ENCODE results near the gene TMEM245.

The TMEM245 gene

GRCh38 chr9:109119439-109120203 is at the start of gene TMEM245:
TSS of gene TMEM245 (minus strand) at chr9:109119947. CDS start at chr9:109119913, 34 bp downstream.
- peak; percentile 91 for DNase-seq (ENCODE audit: low read depth, low spot score)

- DNase-seq (ENCODE audit: low read depth, low spot score), result no peak
These were observed 48.4 kb upstream of the TMEM245 start for GRCh38 chr9:109168170-109168569.

- no peak for DNase-seq (ENCODE audit: low read depth, low spot score)
These were observed 48.0 kb upstream of the TMEM245 start for GRCh38 chr9:109167716-109168115.

GRCh38 chr9:109166771-109167601 is 47.2 kb upstream of the TMEM245 start, which contains the start of gene FRRS1L:
TSS of gene FRRS1L (minus strand) at chr9:109167249. CDS start at chr9:109167138, 111 bp downstream.
- DNase-seq (ENCODE audit: low read depth, low spot score), result no peak

GRCh38 chr9:109166171-109166770 is 46.5 kb upstream of the TMEM245 start:
- no peak for DNase-seq (ENCODE audit: low read depth, low spot score)

- DNase-seq (ENCODE audit: low read depth, low spot score), result no peak
These were observed 44.3 kb upstream of the TMEM245 start for GRCh38 chr9:109164042-109164441.

GRCh38 chr9:109163194-109163593 is 43.4 kb upstream of the TMEM245 start:
- no peak for DNase-seq (ENCODE audit: low read depth, low spot score)

- DNase-seq (ENCODE audit: low read depth, low spot score), result no peak
These were observed 42.9 kb upstream of the TMEM245 start for GRCh38 chr9:109162677-109163076.

GRCh38 chr9:109161471-109161870 is 41.7 kb upstream of the TMEM245 start:
- no peak for DNase-seq (ENCODE audit: low read depth, low spot score)

GRCh38 chr9:109159583-109159982 is 39.8 kb upstream of the TMEM245 start:
- DNase-seq (ENCODE audit: low read depth, low spot score), result no peak

GRCh38 chr9:109158651-109159050 is 38.9 kb upstream of the TMEM245 start:
- DNase-seq (ENCODE audit: low read depth, low spot score), result no peak

GRCh38 chr9:109156708-109157107 is 37.0 kb upstream of the TMEM245 start:
- DNase-seq (ENCODE audit: low read depth, low spot score), result no peak

- no peak for DNase-seq (ENCODE audit: low read depth, low spot score)
These were observed 31.3 kb upstream of the TMEM245 start for GRCh38 chr9:109150925-109151545.

- no peak for DNase-seq (ENCODE audit: low read depth, low spot score)
These were observed 30.0 kb upstream of the TMEM245 start for GRCh38 chr9:109149722-109150121.

- DNase-seq (ENCODE audit: low read depth, low spot score), result no peak
These were observed 29.3 kb upstream of the TMEM245 start for GRCh38 chr9:109149089-109149488.

- DNase-seq (ENCODE audit: low read depth, low spot score), result no peak
These were observed 25.3 kb upstream of the TMEM245 start for GRCh38 chr9:109145051-109145450.

GRCh38 chr9:109143881-109144562 is 24.3 kb upstream of the TMEM245 start:
- DNase-seq (ENCODE audit: low read depth, low spot score), result no peak

- DNase-seq (ENCODE audit: low read depth, low spot score), result no peak
These were observed 21.6 kb upstream of the TMEM245 start for GRCh38 chr9:109141375-109141774.

- DNase-seq (ENCODE audit: low read depth, low spot score), result no peak
These were observed 20.1 kb upstream of the TMEM245 start for GRCh38 chr9:109139851-109140250.

- no peak for DNase-seq (ENCODE audit: low read depth, low spot score)
These were observed 18.7 kb upstream of the TMEM245 start for GRCh38 chr9:109138421-109138820.

GRCh38 chr9:109134167-109134578 is 14.4 kb upstream of the TMEM245 start:
- no peak for DNase-seq (ENCODE audit: low read depth, low spot score)
